ENCODE data around the gene NECAP2.
A peak's percentile ranks its signal among the peaks of the same experiment; 100 is the strongest.
"Not testable (repeated sequence)": the region's sequence is repeated elsewhere in the genome, so short reads cannot be mapped to it uniquely, and the experiment has no call there.

Gene NECAP2

DNA sequence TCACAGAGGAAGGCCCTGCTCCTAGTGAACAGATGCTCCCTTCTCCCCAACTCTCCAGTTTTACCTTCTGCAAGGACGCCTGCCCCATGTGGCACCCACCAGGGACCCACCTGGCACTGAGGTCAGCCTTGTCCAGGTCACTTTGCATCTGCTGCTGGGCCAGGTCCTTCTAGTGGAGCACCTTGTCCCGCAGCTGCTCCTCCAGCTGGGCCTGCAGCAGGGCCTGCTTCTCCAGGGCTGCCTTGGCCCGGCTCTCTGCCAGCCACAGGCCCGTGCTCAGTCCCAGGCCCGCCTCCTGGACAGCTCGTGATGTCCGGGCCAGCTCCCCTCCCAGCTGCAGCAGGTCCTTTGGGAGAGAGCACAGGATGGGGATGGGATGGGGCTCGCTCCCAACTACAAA lies 45.8 kb downstream of the NECAP2 start:
- H3K4me1 Mint-ChIP-seq (ENCODE audit: low read depth): not testable (repeated sequence)

DNA sequence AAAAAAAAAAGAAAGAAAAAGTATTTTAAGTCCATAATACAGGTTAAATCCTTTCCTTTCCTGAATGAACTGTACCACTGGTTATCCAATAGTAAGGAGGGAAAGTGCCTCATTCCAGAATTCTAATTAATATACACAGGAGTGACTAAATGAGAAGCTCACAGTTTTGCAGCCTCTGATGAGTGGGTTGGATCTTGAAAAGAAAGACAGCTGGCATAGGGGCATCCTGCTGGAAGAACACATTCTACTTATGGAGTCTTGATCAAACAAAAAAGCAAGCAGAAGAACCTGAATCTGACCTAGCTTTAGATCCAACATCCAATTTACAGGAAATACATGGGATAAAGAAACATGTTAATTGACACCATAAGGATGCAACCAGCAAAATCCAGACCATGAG lies 46.5 kb downstream of the NECAP2 start:
- H3K36me3 Mint-ChIP-seq (ENCODE audit: low read depth); H3K4me3 Mint-ChIP-seq; DNase-seq (ENCODE audit: low spot score); H3K4me1 Mint-ChIP-seq (ENCODE audit: low read depth); H3K9me3 Mint-ChIP-seq; H3K27me3 Mint-ChIP-seq (ENCODE audit: low read depth); H3K27ac Mint-ChIP-seq: not testable (repeated sequence)

More for the DNA sequence above, 45.8 kb downstream of the NECAP2 start:
- not testable (repeated sequence) for H3K4me3 Mint-ChIP-seq; DNase-seq (ENCODE audit: low spot score); H3K36me3 Mint-ChIP-seq (ENCODE audit: low read depth); H3K27ac Mint-ChIP-seq; H3K27me3 Mint-ChIP-seq (ENCODE audit: low read depth); H3K9me3 Mint-ChIP-seq

DNA sequence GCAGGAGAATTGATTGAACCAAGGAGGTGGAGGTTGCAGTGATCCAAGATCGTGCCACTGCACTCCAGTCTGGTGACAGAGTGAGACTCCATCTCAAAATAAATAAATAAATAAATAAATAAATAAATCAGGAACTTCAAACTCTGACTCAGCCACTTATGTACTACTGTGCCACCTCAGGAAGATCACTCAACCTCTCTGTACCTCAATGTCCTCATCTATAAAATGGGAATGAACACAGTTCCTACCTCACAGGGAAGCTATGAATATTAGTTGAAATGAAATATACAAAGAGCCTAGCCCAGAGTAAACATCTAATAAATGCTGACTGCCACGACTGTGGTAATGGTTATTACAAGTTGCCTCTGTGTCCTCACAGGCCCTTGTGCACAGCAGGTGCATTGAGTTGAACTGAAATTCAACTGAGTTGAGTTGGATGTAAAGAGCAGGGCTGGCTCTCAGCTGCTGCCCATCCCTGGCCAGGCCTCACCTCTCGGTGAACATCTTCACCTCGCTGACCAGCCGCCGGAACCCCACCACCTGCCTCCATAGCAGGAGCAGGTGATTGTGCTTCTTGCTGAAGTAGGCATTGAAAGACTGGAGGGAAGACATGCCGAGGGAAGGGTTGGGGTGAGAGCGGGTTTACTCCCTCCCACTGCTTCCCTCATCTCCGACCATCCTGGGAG lies 48.8 kb downstream of the NECAP2 start:
- H3K4me1 Mint-ChIP-seq (ENCODE audit: low read depth); H3K36me3 Mint-ChIP-seq (ENCODE audit: low read depth); DNase-seq (ENCODE audit: low spot score); H3K27me3 Mint-ChIP-seq (ENCODE audit: low read depth); H3K9me3 Mint-ChIP-seq; H3K4me3 Mint-ChIP-seq; H3K27ac Mint-ChIP-seq: not testable (repeated sequence)

DNA sequence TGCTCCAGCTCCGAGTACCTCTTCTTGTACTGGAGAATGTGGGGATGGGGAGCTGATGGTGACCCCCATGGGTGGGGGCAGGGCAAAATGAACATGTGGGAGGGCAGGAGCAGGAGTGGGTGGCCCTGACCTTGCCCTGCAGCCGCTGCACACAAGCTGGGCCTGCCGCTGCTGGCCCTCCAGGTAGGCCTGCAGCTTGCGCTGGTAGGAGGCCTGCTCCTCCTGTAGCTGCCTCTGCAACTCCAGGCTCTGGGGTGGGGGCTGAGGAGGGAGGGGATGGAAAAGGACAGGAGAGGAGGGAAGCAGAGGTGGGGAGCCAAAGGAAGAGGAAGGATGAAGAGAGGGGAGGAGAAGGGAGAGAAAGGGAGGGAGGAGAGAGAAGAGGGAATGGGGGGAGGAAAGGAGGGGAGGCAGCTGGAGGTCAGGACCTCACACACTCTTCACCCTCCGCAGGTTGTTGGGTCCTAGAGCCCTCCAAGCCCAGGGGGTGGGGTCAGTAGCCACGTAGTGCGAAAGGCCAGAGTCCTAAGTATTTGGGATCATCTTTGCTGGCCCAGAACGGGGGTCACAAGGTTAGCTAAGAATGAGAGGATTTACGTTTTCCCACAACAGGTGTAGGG lies 50.6 kb downstream of the NECAP2 start:
- Mint-ChIP-seq H3K27me3 (ENCODE audit: low read depth) (no peaks in the 10 kb centered on the region), H3K27ac (no peak overlapping the region)

GRCh38 chr1:16492937-16493336 lies 52.4 kb downstream of the NECAP2 start:
- H3K27ac Mint-ChIP-seq: peak overlapping the region; percentile 44
- not testable (repeated sequence) for H3K27me3 Mint-ChIP-seq (ENCODE audit: low read depth); H3K36me3 Mint-ChIP-seq (ENCODE audit: low read depth); H3K9me3 Mint-ChIP-seq
- H3K4me3 Mint-ChIP-seq: peak overlapping the region; percentile 3
- DNase-seq (ENCODE audit: low spot score): peak; percentile 53
- peaks cover 13% of the 10 kb centered on the region for H3K4me1 Mint-ChIP-seq (ENCODE audit: low read depth)

More for the DNA sequence above, 50.6 kb downstream of the NECAP2 start:
- H3K4me1 Mint-ChIP-seq (ENCODE audit: low read depth): peaks cover 5% of the 10 kb centered on the region
- H3K4me3 Mint-ChIP-seq: no peak overlapping the region
- no peaks in the 10 kb centered on the region for H3K9me3 Mint-ChIP-seq
- no peaks in the 10 kb centered on the region for H3K36me3 Mint-ChIP-seq (ENCODE audit: low read depth)
- DNase-seq (ENCODE audit: low spot score): no peak

GRCh38 chr1:16493731-16494130 lies 53.2 kb downstream of the NECAP2 start:
- not testable (repeated sequence) for H3K27me3 Mint-ChIP-seq (ENCODE audit: low read depth); H3K27ac Mint-ChIP-seq; DNase-seq (ENCODE audit: low spot score); H3K36me3 Mint-ChIP-seq (ENCODE audit: low read depth); H3K9me3 Mint-ChIP-seq; H3K4me3 Mint-ChIP-seq
- peaks cover 15% of the 10 kb centered on the region for H3K4me1 Mint-ChIP-seq (ENCODE audit: low read depth)

GRCh38 chr1:16497474-16497904 lies 57.0 kb downstream of the NECAP2 start:
- not testable (repeated sequence) for H3K9me3 Mint-ChIP-seq; H3K27me3 Mint-ChIP-seq (ENCODE audit: low read depth); H3K27ac Mint-ChIP-seq; H3K36me3 Mint-ChIP-seq (ENCODE audit: low read depth); DNase-seq (ENCODE audit: low spot score)
- peak overlapping the region; percentile 81 for H3K4me3 Mint-ChIP-seq
- peaks cover 21% of the 10 kb centered on the region for H3K4me1 Mint-ChIP-seq (ENCODE audit: low read depth)

GRCh38 chr1:16498047-16498446 lies 57.5 kb downstream of the NECAP2 start:
- DNase-seq (ENCODE audit: low spot score); H3K27me3 Mint-ChIP-seq (ENCODE audit: low read depth); H3K9me3 Mint-ChIP-seq; H3K36me3 Mint-ChIP-seq (ENCODE audit: low read depth): not testable (repeated sequence)
- peak overlapping the region; percentile 81 for H3K4me3 Mint-ChIP-seq
- H3K27ac Mint-ChIP-seq: peak overlapping the region; percentile 52
- peaks cover 18% of the 10 kb centered on the region for H3K4me1 Mint-ChIP-seq (ENCODE audit: low read depth)

DNA sequence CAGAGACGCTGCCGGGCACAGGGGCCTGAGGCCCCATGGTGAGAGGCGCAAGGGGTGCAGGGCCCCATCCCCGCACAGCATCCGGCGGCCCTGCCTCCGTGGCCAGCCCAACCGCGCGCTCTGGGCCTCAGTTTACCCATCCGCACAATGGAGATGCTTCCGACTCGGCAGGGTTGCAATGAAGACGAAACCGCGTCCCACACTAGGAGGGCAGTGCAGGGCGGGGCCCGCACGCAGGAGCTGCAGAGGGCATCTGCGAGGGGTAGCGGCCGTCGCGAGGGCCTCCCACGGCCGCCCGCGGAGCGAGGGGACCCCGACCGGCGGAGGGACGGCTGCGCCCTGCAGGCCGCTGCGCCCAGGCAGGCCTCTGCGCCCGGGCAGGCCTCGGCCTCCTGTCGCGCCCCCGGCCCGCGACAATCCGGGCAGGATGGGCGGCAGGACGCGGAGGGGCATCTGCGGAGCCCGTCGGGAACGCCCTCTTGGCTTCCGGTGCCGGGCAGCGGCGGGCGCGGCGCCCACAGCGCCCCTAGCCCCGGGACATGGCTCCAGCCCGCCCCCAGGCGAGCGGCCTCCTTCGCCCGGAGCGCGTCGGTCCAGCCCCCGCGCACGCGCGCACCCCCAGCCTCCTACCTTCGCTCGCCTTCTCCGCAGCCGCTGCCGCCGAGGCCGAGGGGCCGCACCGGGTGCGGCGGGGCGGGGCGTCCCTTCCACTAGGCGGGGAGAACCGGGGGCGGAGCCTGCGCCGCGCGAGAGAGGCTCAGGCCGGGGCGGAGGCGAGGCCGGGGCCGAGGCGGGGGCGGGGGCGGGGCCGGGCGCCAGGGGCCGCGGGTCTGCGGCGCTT lies 58.3 kb downstream of the NECAP2 start:
- Mint-ChIP-seq H3K27ac (peak overlapping the region; percentile 41), H3K4me3 (peak overlapping the region; percentile 81)
- peak; percentile 89 for DNase-seq (ENCODE audit: low spot score)

GRCh38 chr1:16500466-16500865 lies 59.9 kb downstream of the NECAP2 start:
- H3K27me3 Mint-ChIP-seq (ENCODE audit: low read depth); H3K36me3 Mint-ChIP-seq (ENCODE audit: low read depth); H3K27ac Mint-ChIP-seq; DNase-seq (ENCODE audit: low spot score); H3K9me3 Mint-ChIP-seq: not testable (repeated sequence)
- peaks cover 17% of the 10 kb centered on the region for H3K4me1 Mint-ChIP-seq (ENCODE audit: low read depth)
- peak overlapping the region; percentile 88 for H3K4me3 Mint-ChIP-seq

More for the DNA sequence above, 58.3 kb downstream of the NECAP2 start:
- peaks cover 5% of the 10 kb centered on the region for H3K27me3 Mint-ChIP-seq (ENCODE audit: low read depth)
- no peaks in the 10 kb centered on the region for H3K9me3 Mint-ChIP-seq
- H3K4me1 Mint-ChIP-seq (ENCODE audit: low read depth): peaks cover 17% of the 10 kb centered on the region
- no peaks in the 10 kb centered on the region for H3K36me3 Mint-ChIP-seq (ENCODE audit: low read depth)

- not testable (repeated sequence) for DNase-seq (ENCODE audit: low spot score); H3K9me3 Mint-ChIP-seq; H3K27ac Mint-ChIP-seq; H3K4me3 Mint-ChIP-seq; H3K27me3 Mint-ChIP-seq (ENCODE audit: low read depth); H3K36me3 Mint-ChIP-seq (ENCODE audit: low read depth)
- peaks cover 17% of the 10 kb centered on the region for H3K4me1 Mint-ChIP-seq (ENCODE audit: low read depth)
Observed at GRCh38 chr1:16500975-16501374, 60.5 kb downstream of the NECAP2 start.

GRCh38 chr1:16501446-16501845 lies 60.9 kb downstream of the NECAP2 start:
- not testable (repeated sequence) for H3K36me3 Mint-ChIP-seq (ENCODE audit: low read depth); H3K27ac Mint-ChIP-seq; H3K9me3 Mint-ChIP-seq; H3K27me3 Mint-ChIP-seq (ENCODE audit: low read depth); DNase-seq (ENCODE audit: low spot score); H3K4me3 Mint-ChIP-seq
- H3K4me1 Mint-ChIP-seq (ENCODE audit: low read depth): peaks cover 17% of the 10 kb centered on the region

DNA sequence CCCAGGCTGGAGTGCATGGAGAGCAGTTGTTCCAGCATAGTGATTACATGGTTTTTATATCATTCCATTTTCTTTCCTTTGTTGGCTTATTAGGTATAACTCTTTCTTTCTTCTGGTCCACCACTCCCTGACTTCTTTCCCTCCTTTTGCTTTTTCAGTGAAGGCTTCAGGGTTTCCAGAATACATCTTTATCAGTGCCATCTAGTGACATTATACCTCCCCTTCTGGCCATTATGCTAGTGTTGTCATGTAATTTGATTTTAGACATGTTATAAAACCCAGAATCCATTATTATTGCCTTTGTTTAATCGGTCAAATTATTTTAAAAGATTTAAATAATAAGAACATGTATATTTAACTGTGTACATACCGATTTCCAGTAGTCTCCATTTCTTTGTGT lies 63.0 kb downstream of the NECAP2 start:
- Mint-ChIP-seq H3K27ac (no peak overlapping the region), H3K36me3 (ENCODE audit: low read depth) (no peaks in the 10 kb centered on the region), H3K4me3 (no peak overlapping the region), H3K9me3 (no peaks in the 10 kb centered on the region), H3K27me3 (ENCODE audit: low read depth) (peaks cover 12% of the 10 kb centered on the region), H3K4me1 (ENCODE audit: low read depth) (peaks cover 7% of the 10 kb centered on the region)
- DNase-seq (ENCODE audit: low spot score): no peak

DNA sequence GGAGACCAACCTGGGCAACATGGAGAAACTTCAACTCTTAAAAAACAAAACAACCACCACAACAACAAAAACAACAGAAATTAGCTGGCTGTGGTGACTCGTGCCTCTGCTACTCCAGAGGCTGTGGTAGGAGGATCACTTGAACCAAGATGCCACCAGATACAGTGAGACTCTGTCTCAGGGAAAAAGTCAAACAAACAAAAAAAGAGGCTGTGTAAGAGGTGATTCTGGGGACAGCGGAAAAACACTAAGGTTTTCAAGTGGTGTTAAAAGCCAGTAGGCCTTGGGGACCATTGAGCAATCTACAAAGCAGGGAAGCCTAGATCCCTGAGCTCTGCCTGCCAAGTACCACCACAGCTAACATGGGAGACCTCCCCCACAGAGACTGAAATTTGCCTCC lies 65.3 kb downstream of the NECAP2 start:
- H3K4me1 Mint-ChIP-seq (ENCODE audit: low read depth); H3K27ac Mint-ChIP-seq; H3K4me3 Mint-ChIP-seq; DNase-seq (ENCODE audit: low spot score); H3K9me3 Mint-ChIP-seq; H3K36me3 Mint-ChIP-seq (ENCODE audit: low read depth): not testable (repeated sequence)
- H3K27me3 Mint-ChIP-seq (ENCODE audit: low read depth): peaks cover 12% of the 10 kb centered on the region
